Lung microvascular endothelial cell (primary cell): ENCODE results near the gene PIN4. TPM values are rescaled to one million over a fixed set of nuclear protein-coding genes. Genes with fewer than 3 reads are reported as not detected.
"Not testable (repeated sequence)": the region's sequence is repeated elsewhere in the genome, so short reads cannot be mapped to it uniquely, and the experiment has no call there.

ENCODE experiments used
- DNase-seq, 2 donors: peaks; one replicate each; pipeline versions ENCODE4 v3.0.0 to v3.0.0-alpha.2; 2010; ENCODE audit warnings: low read depth in 2 of 2
- total RNA-seq: library from RNA; depleted of rRNA; stranded (reverse); fragments of >200 nt; gene quantifications from 2 replicates; pipeline ENCODE4 v1.2.1, GENCODE V29; 2014

PIN4 gene
- total RNA-seq, 1 donor from 2014 or later = 13.7 TPM

DNA sequence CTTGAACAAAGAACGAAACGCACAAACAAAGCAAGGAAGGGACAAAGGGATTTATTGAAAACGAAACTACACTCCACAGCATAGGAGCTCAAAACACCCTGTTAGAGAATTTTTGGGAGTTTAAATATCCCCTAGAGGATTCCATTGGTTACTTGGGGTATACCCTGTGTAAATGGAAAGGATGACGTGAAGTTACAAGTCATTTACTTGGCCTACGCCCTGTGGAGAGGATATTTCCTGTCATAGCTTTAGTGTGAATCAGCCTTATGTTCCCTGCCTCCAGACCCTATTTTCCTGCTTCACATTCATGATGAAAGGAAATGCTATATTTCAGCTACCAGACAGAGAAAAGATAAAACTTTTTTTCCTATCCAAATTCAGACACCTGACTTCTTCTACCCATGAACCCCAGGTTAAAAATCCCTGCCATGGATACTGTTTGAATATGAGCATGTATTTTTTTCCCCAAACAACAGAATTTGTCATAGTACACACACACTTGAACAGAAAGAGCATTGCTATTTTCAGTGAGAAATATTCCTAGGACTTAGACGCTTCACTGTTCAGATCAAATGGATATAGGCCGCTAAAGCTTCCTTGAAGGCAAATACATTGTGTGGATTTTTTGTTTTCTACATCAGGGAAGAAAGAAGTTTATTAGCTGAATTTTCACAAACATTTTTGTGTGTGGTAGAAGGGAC lies 20.4 kb downstream of the PIN4 start:
- peak; percentile 81 to 86 for DNase-seq

DNA sequence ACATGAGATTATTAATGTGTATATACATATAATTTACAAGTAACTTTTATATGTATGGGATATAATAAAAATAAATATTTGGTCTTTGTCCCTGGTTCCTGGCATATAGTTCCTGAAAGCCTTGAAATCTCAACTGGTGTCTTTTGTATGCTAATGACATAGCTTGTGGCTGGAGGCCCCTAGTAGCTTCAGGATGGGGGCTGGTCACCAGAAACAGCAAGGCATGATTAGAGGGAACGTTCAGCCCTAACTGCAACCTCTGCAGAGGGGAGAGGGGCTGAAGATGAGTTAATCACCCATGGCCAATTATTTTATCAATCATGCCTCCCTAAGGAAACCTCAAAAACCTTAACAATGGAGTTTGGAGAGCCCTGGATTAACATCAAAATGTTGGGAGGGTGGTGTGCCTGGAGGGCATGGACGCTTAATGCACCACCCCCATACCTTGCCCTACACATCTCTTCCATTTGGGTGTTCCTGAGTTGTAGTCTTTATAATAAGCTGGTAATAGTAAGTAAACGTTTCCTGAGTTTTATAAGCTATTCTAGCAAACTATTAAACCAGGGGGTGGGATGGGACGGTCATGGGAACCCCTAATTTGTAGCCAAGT lies 21.3 kb downstream of the PIN4 start:
- no peak for DNase-seq

DNA sequence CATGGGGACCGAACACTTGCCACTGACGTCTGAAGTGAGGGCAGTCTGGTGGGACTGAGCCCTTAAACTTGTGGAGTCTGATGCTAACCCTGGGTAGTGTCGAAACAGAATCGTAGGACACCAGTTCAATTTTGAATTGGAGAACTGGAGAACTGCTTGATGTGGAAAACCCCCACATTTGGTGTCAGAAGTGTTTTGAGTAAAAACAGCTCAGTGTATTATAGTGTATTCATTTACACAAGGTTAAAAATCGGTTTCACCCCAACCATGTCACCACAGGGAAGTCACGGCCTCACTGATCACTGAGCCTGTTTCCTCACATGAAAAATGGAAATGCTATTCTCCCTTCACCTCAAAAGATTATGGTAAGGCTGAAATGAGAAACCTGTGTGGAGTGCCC lies 21.9 kb downstream of the PIN4 start:
- DNase-seq = no peak

DNA sequence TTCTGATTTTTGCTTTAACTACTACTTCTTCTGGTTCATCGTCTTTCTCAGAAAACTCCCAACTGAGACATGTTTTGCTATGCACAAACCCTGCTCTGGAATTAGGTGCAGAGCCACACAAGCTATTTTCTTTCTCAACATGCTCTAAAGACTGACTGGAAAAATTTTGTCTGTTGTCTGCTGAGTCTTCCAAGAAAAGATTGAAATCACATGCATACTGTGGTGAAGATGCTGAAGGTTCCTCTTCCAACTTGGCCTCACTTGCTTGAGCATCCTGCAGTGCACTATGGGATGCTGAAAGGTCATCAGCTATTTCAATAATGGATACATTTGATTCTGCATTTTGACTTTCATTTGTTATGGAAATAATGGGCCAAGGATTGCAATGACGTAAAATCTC lies 24.1 kb downstream of the PIN4 start:
- no peak for DNase-seq

DNA sequence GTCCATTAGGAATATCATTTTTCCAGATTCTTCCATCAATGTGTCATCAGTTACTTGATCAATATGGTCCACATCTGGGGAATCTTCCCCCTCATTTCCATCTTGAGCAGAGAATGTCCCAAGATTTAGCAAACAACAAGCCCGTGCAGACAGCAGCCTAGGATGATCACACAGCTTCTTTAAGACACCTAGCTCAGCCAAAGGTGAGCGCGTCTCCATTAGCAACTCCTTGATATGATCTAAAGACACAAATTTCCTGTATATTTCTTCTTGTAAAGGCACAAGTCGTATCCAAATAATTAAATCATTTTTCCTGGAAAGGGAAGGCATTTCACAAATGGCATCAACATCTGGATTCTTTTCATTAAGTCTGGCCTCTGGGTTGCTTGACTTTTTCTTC lies 25.8 kb downstream of the PIN4 start:
- DNase-seq = no peak

DNA sequence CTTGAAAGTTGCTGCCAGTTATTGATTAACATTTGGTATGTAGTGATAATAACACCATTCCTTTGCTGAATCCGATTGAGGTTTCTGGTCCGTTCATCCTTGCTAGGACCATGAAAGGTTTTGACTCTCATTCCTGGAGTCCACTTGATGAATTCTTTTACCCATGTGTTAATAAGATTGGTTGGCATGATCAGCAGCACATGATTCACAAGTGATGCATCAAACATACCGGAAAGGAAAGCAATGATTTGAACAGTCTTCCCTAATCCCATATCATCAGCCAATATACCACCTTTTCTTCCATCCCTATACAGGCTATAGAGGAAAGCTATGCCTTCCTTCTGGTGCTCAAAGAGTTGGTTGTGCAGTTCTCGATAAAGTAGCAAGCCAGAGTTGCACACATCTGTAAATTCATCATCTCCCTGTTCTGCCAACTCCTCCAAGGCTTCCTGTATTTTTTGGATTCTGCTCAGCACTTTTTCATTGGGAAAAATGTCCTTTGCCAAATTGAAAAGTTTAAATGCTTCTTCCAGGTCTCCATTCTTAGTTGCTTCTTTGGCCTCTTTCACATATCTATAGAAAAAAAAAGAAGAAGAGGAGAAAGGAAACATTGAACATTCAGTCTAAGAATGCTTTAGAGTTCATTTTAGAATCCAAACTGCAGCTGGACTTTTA lies 26.7 kb downstream of the PIN4 start:
- DNase-seq = no peak

DNA sequence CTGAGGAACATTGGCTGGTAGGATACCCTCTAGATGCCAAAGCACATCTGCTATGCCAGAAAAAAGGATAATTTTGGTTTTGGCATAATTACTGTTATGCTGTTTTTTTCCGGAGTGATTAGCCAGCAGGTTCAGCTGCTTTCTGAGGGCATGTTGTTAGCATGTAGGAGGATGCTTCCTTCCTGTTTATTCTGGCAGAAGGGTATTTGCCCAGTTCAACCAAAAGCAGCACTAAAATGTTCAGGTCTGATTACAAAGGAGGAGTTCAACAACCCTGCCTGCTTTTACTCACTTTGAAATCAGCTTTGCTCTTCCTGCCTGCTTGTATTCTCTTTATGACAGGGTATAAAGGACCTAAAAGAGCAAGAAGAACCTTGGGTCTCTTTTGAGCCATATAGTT lies 35.4 kb downstream of the PIN4 start:
- DNase-seq = peak in 1 of 2 donors; percentile 7

DNA sequence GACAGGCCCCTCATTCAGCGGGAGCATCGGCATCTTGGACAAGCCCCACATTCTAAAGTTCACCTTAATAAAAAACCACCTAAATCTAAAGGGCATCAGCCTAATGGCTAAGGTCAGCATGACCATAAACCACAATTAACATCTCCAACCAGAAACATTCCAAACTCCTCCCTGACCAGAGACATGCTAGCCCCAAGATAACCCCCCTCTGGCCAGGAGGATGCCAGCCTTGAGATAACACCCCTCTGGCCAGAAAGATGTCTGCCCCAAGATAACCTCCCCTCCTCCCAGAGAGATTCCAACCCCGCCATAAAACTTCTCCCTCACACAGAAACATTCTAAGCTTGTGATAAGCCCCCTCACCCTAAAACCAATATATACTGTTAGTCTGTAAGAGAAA lies 38.8 kb downstream of the PIN4 start:
- not testable (repeated sequence) for DNase-seq

DNA sequence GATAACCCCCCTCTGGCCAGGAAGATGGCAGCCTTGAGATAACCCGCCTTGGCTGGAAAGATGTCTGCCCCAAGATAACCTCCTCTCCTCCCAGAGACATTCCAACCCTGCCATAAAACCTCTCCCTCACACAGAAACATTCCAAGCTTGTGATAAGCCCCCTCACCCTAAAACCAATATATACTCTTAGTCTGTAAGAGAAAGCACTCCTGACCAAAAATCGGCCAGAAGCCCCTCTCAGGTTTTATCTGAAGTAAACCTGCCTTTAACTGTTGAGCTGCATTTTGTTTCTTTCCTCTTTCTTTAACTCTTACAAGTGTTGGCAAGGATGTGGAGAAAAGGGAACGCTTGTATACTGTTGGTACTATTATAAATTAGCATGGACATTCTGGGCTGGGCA lies 48.7 kb downstream of the PIN4 start:
- no peak for DNase-seq

DNA sequence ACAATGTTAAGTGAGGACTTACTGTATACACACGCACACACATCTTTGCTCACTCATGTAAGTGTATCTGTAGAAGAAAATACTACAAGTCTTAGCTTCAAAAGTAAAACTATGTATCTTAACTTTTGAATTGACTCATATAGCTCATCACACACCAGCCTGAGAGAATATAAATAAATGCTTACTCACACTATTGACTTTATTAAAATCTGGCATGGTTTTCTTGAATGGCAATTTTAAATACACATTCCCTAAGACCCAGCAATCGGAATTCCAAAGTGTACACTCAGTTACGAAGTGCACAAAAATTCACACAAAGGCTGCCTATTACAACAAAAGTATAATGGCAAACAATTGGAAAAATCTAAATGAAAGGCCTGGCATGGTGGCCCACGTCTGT lies 55.3 kb downstream of the PIN4 start:
- DNase-seq = no peak

DNA sequence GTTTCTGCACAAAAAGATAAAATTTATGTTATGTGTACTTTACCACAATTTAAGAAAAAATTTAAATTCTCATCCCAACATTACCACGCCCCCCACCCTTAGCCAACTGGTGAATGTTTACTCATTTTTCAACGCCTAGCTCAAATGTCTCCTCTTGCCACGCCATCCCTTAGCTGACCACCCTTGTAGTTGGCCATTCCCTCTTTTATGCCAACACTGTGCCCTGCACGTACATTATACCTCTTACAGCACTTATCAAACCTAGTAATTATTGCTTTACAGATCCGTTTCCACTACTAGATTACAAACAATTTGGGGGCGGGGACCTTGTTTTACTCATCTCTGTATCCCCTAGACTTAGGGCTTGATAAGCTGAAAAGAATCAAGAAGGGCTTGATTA lies 56.6 kb downstream of the PIN4 start:
- no peak for DNase-seq

DNA sequence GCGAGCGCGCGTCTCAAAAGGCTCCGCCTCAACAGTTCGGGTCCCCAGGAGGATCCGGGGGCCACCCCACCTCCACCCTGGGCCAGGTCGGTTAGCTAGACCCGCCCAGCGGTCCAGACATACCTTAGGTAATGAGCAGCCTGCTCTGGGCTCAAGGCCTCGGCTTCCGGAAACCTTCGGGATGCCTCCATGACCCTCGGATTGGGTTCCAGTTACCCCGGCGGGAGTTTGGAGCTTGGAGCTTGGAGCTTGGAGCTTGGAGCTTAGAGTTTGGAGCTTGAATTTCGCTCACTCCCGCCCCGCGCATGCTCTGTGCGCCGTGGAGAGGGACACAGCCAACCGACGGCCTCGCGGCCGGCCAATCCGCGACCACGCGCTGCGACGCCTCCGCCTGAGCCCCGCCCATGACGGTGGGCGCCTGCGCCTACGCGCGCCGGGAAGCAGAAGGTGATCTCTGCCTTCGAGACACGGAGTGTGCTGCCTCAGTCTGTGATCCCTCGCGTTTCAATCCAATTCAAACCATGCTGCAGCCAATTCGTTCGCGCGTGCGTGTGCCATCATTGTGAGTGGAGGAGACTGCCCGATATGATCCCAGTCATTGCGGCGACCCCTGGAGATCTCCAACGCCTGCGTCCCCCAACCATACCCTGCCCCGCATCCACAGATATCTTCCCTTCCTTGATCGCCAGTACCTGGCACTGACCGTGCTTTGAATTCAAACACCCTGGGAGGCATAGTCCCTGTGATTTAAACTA lies 57.3 kb downstream of the PIN4 start, which contains the start of gene ERCC6L:
Gene ERCC6L (minus strand): TSS at position 307 of the 755 bp plus-strand sequence. CDS start 116 bp downstream, at position 191.
- peak; percentile 85 to 88 for DNase-seq

DNA sequence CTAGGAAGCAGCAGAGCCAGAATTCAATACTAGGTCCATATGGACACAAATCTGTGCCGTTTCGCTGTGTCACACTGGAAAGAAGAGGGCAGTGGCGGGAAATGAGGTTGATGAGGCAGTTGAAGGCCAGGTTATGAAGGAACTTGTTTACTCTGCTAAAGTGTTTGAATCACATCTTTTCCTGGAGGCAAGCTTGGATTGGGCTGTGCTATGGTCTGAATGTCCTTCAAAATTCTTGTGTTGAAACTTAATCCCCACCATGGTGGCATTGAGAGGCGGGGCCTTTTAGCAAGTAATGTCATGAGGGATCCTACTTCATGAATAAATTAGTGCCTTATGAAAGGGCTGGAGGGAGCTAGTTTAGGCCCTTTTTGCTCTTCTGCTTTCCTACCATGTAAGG lies 59.4 kb downstream of the PIN4 start:
- DNase-seq = no peak

DNA sequence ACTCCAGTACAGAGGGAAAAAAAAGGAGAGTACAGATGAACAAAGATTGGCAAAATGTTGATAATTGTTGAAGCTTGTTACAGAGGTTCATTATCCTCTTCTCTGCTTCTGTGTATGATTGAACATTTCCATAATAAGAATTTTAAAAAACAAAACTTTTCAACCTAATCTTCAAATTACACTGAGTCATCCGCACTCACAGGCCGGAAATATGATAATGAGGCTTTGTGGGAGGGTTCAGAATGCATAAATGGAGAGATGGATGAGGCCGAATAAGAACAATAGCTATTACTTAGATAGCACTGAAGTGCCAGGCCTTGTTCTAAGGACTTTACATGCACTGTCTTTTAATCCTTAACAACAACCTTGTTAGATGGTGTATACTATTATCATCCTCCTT lies 61.9 kb downstream of the PIN4 start:
- DNase-seq = peak; percentile 53 to 70

DNA sequence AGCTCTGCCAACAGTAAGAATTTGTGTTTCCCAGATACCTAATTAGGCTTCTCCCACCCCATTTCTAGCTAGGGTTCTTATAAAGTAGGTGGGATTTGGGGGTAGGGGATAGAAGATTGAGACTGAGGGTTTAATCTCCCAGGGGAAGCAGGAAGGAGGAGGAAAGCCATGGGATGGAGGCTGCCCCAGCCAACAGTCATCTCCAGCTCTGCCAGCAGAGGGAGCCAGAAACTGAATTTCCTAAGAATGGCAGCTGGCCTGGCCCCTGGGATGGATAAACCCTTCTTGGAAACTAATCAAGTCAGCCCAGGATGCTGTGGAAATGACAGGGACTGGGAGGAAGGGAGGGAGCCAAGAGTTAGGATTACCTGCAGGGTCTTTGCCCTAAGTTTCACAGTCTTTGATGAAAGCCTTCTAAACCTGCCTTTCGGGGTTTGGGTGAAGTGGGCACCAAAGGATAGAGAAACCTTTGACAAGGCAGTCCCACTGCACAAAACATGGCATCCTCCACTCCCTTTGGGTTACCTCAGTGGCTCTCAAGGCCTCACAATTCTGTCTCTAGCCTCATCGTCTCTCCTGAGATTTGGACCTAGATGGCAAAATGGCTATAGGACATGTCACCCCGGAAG lies 64.0 kb downstream of the PIN4 start:
- peak; percentile 59 to 66 for DNase-seq

DNA sequence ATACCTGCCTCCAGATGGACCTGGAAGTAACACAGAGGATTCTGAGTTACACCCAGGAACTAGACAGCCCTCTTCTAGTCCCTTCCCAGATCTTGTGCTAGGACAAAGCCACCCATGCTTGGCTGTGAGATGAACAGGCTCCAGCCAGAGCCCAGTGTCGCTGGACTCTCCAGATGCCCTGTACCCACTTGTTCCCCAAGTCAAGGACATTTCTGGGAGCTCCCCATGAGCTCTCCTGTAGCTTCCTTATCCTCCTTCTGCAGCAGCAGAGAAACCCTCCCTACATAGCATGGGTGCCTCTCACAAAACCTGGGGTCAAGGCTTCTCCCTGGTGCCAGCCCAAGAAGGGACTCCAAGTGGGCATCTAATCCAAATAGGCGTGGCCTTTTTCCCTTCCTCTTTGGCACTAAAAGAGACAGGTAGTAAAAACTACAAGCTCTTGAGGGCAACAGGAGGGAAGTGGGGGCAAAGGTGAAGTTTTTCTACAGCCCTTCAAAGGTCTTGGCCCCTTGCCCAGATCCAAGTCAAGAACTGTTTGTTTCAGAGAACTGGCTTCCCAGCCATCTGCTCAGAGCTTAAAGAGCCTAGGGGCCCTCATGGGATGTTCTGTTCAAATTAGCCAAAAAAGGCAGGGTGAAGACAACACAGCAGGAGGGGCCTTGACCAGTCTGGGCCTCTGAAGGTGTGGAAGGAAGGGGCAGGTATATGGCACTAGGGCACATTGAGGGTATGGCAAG lies 65.8 kb downstream of the PIN4 start:
- peak in 1 of 2 donors; percentile 69 for DNase-seq

Other genes with a start within 250 kb of the PIN4 start
- gene RTL5, start 49.8 kb upstream of the PIN4 start, total RNA-seq = 0.22 and 0.60 TPM in 2 replicates
- 0.60 and 2.2 TPM in 2 replicates for gene ERCC6L, start 57.3 kb downstream of the PIN4 start, total RNA-seq
- gene RPS4X, start 95.5 kb downstream of the PIN4 start, total RNA-seq = 759 and 979 TPM in 2 replicates
- gene CITED1, start 124.2 kb downstream of the PIN4 start, total RNA-seq = under 0.01 TPM in 1 of 2 replicates, not detected in the other